Measurements from ENCODE around the gene OPCML. TPM values are rescaled to one million over a fixed set of nuclear protein-coding genes. Genes with fewer than 3 reads are reported as not detected.

The OPCML gene
- total RNA-seq, 2 experiments from 2014 or later: not detected

DNA sequence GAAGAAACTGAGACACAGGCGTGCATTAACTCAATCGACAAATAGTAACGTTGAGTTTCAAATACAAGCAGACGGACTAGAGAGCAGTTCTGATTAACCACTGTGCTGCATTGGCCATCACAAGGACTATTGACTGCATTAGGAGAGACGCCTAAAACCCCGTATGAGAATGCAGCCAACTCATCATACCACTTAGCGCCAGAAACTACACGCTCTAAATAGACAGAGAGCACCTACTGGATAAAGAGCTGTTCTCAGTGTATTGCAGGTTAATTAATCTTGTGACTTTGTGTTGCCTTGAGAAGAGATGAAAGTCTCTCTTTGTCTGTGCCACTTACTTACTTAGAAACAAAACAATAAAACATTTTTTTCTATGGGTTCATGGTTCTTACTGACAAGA lies 484.0 kb downstream of the OPCML start:
- Mint-ChIP-seq H3K27me3 (ENCODE audit: low read depth) (no peaks in the 10 kb centered on the region), H3K4me1 (ENCODE audit: low read depth) (no peaks in the 10 kb centered on the region), H3K36me3 (ENCODE audit: low read depth) (no peaks in the 10 kb centered on the region), H3K27ac (no peak overlapping the region), H3K4me3 (no peak overlapping the region), H3K9me3 (ENCODE audit: insufficient read depth) (no peaks in the 10 kb centered on the region)
- DNase-seq: no peak
- CTCF ChIA-PET: no interaction called here
- no peak for ATAC-seq
- POLR2A ChIA-PET: no interaction called here

DNA sequence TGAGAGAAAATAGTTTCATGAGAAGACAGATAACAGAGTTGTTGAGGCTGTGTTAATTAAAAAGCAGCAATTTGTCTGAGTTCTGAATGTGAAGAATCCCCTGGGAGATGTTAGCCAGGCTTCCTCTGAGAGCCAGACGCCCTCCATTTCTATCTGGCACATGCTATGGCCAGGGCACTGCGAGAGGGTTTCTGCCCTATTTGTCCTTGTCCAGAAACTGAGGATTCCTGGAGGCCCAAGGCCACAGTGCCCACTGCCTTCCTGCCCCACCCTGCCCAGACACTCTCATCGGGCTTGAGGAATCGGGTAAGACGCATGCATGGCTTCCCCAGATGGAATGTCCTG lies 484.6 kb downstream of the OPCML start:
- no peaks in the 10 kb centered on the region for H3K36me3 Mint-ChIP-seq (ENCODE audit: low read depth)
- no peaks in the 10 kb centered on the region for H3K27me3 Mint-ChIP-seq (ENCODE audit: low read depth)
- POLR2A ChIA-PET: no interaction called here
- no peak for ATAC-seq
- CTCF ChIA-PET: interaction anchor here (0.9 kb wide), 1 partner anchor 107 kb away, joined by 3 read pairs; no protein-coding TSS in a partner anchor
- no peaks in the 10 kb centered on the region for H3K9me3 Mint-ChIP-seq (ENCODE audit: insufficient read depth)
- no peak for DNase-seq
- no peak overlapping the region for H3K27ac Mint-ChIP-seq
- no peak overlapping the region for H3K4me3 Mint-ChIP-seq
- H3K4me1 Mint-ChIP-seq (ENCODE audit: low read depth): no peaks in the 10 kb centered on the region

DNA sequence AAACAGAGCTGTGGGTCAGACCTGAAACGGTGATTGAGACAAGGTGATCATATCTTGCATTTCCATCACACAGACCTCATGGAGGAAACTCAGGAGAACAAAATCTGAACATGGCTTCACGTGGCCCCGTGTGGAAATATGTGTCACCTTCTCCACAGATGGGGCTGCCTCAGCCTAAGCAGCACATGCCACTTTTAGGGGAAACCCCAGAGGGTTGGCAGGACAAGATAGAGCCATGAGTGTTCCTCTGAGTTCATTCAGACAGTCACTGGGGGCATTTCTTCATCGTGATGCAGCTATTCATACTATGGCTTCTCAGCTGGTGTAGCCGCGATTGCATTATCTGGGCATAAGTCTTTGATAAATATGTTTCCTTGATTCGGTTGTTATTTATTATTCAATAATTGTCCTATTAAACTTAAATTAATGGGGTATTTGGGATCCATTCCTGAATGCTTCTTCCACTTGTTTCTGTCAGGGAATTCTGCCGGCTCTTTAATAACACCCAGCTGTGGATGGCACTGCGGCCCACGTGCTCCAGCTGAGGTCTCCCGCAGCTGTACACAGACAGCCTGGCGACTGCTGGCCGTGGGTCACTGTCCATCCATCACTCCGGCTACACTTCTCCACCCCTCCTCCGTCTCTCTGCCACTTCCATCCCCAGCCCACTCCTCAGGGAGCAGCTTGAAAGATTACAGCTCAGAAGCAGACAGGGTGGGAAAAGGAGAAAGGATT lies 485.1 kb downstream of the OPCML start:
- ChIA-PET POLR2A (no interaction called here), CTCF (interaction anchor here (0.9 kb wide), 1 partner anchor 106 kb away, joined by 3 read pairs; no protein-coding TSS in a partner anchor)
- DNase-seq (no peak), ATAC-seq (no peak)
- Mint-ChIP-seq H3K27ac (no peak overlapping the region), H3K27me3 (ENCODE audit: low read depth) (no peaks in the 10 kb centered on the region), H3K4me3 (no peak overlapping the region), H3K4me1 (ENCODE audit: low read depth) (no peaks in the 10 kb centered on the region), H3K36me3 (ENCODE audit: low read depth) (no peaks in the 10 kb centered on the region), H3K9me3 (ENCODE audit: insufficient read depth) (no peaks in the 10 kb centered on the region)

DNA sequence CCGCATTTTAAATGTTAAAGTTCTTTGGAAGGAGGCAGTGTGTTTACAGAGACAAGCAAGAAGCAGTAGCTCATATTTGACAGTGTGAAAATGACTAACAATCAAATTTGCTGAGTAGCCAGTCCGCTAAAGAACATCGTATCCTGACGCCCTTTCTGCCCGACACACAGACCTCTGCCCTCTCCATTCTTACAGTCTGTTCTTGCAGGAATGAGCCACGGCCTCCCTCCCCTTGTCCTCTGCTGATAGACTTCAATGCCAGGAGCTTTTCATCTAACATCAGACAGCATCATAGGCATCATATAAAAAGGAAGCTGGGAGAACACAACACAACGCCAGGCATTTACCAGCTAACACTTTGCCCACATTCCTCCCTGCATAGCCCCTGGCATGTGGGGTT lies 486.0 kb downstream of the OPCML start:
- Mint-ChIP-seq H3K4me1 (ENCODE audit: low read depth) (no peaks in the 10 kb centered on the region), H3K27me3 (ENCODE audit: low read depth) (no peaks in the 10 kb centered on the region), H3K9me3 (ENCODE audit: insufficient read depth) (no peaks in the 10 kb centered on the region), H3K27ac (no peak overlapping the region), H3K4me3 (no peak overlapping the region), H3K36me3 (ENCODE audit: low read depth) (no peaks in the 10 kb centered on the region)
- DNase-seq (no peak), ATAC-seq (no peak)
- POLR2A ChIA-PET: no interaction called here
- CTCF ChIA-PET: no interaction called here

- H3K27me3 Mint-ChIP-seq (ENCODE audit: low read depth): no peaks in the 10 kb centered on the region
- no peaks in the 10 kb centered on the region for H3K36me3 Mint-ChIP-seq (ENCODE audit: low read depth)
Measured at GRCh38 chr11:133041928-133042882, 490.1 kb downstream of the OPCML start.

DNA sequence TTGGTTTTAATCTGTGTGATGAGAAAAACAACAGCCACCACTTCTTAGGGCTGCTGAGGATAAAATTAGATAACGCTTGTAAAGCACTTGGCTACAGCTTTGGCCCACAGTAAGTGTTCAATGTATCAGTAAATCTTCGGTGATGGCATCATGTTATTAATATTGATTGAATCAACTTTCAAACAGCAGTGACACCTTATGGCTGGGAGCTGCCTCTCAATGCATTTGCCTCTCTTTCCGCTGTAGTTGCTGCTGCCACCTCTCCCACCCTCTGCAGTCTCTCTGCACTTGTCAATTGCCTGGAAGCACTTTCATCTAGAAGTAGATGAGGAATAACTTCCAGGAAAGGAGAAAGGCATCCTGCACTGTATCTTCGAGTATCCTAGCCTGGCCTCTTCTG lies 491.1 kb downstream of the OPCML start:
- ChIA-PET CTCF (no interaction called here), POLR2A (no interaction called here)
- no peaks in the 10 kb centered on the region for H3K4me1 Mint-ChIP-seq (ENCODE audit: low read depth)
- DNase-seq (no peak), ATAC-seq (no peak)
- H3K36me3 Mint-ChIP-seq (ENCODE audit: low read depth): no peaks in the 10 kb centered on the region
- no peaks in the 10 kb centered on the region for H3K9me3 Mint-ChIP-seq (ENCODE audit: insufficient read depth)
- no peak overlapping the region for H3K27ac Mint-ChIP-seq
- no peak overlapping the region for H3K4me3 Mint-ChIP-seq
- H3K27me3 Mint-ChIP-seq (ENCODE audit: low read depth): no peaks in the 10 kb centered on the region

More at GRCh38 chr11:133041928-133042882, 490.1 kb downstream of the OPCML start:
- POLR2A ChIA-PET: no interaction called here
- CTCF ChIA-PET: no interaction called here
- no peak overlapping the region for H3K27ac Mint-ChIP-seq
- no peak for ATAC-seq
- H3K9me3 Mint-ChIP-seq (ENCODE audit: insufficient read depth): no peaks in the 10 kb centered on the region
- H3K4me1 Mint-ChIP-seq (ENCODE audit: low read depth): no peaks in the 10 kb centered on the region
- H3K4me3 Mint-ChIP-seq: no peak overlapping the region
- DNase-seq: no peak

DNA sequence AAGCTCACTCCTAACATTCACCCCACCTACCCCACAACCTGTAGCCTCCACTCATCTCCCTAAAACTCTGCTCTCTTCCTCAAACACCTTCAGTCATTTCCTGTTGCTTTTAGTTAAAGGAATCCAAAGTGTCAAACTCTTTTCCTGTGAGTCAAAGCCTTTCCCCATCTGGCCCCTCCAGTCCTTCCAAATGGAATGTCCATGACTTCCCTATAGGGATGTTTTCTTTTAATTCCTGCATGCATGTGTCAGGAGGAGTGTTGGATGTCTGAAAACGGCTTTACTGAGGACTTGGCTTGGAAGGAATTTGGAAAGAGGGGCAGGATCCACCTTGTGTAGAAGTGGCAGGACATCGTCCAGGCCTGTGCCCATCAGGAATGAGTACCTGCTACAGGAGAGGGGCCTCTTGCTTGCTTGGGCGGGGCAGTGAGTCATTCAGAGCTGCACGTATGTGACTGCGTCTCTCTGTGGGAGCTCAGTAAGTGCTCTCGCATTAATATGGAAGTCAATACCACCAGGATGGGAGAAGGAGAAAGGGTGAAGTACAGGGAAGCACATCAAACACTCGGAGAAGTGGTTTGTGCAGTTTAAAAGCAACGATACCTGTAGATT lies 491.9 kb downstream of the OPCML start:
- no peaks in the 10 kb centered on the region for H3K4me1 Mint-ChIP-seq (ENCODE audit: low read depth)
- H3K36me3 Mint-ChIP-seq (ENCODE audit: low read depth): no peaks in the 10 kb centered on the region
- no peak overlapping the region for H3K4me3 Mint-ChIP-seq
- ChIA-PET POLR2A (no interaction called here), CTCF (no interaction called here)
- H3K27me3 Mint-ChIP-seq (ENCODE audit: low read depth): no peaks in the 10 kb centered on the region
- no peaks in the 10 kb centered on the region for H3K9me3 Mint-ChIP-seq (ENCODE audit: insufficient read depth)
- H3K27ac Mint-ChIP-seq: no peak overlapping the region
- no peak for ATAC-seq
- no peak for DNase-seq

DNA sequence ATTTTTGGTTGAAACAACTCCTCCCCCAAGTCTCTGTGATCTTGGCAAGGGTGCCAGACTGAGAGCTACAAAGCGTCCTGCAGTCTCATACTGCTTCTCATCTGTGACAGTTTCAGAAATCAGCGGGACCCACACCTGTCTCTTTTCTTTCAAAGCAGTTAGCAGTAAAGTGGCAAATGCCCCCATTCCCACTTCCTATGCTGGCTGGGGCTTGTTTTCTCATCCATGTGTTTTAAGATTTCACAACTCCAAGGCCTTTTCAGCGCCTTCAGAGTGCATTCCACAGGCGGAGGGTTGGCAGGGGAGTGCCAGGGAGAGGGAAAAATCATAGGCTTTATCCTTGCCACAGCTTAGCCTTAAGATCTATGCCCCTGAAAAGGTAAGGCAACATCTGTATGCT lies 493.5 kb downstream of the OPCML start:
- no peaks in the 10 kb centered on the region for H3K27me3 Mint-ChIP-seq (ENCODE audit: low read depth)
- CTCF ChIA-PET: no interaction called here
- ATAC-seq (no peak), DNase-seq (no peak)
- no peaks in the 10 kb centered on the region for H3K9me3 Mint-ChIP-seq (ENCODE audit: insufficient read depth)
- no peaks in the 10 kb centered on the region for H3K4me1 Mint-ChIP-seq (ENCODE audit: low read depth)
- no peak overlapping the region for H3K27ac Mint-ChIP-seq
- POLR2A ChIA-PET: no interaction called here
- H3K36me3 Mint-ChIP-seq (ENCODE audit: low read depth): no peaks in the 10 kb centered on the region
- no peak overlapping the region for H3K4me3 Mint-ChIP-seq

DNA sequence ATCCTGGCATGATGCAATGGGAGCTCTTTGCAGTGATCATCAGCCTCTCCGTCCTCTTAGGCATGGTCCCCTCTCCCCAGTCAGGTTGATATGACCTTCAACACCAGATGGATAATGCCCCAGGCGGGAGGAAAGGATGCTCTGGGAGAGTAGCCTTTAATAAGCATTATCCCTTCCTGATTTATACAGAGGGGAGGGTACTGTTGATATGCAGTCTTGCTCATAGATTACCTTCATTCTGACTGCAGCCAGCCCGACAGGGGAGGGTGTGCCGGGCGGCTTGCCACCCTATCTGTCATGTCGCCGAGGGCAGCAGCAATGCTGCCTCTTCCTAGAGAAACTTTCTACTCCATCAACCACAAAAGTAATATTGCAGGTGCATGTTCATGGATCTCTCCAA lies 497.4 kb downstream of the OPCML start:
- Mint-ChIP-seq H3K4me1 (ENCODE audit: low read depth) (no peaks in the 10 kb centered on the region), H3K27me3 (ENCODE audit: low read depth) (no peaks in the 10 kb centered on the region), H3K4me3 (no peak overlapping the region), H3K9me3 (ENCODE audit: insufficient read depth) (no peaks in the 10 kb centered on the region), H3K27ac (no peak overlapping the region), H3K36me3 (ENCODE audit: low read depth) (no peaks in the 10 kb centered on the region)
- ChIA-PET POLR2A (no interaction called here), CTCF (no interaction called here)
- DNase-seq: no peak
- no peak for ATAC-seq

- no peak overlapping the region for H3K4me3 Mint-ChIP-seq
- no peak for ATAC-seq
- ChIA-PET CTCF (no interaction called here), POLR2A (no interaction called here)
- no peak for DNase-seq
- H3K4me1 Mint-ChIP-seq (ENCODE audit: low read depth): no peaks in the 10 kb centered on the region
- no peaks in the 10 kb centered on the region for H3K27me3 Mint-ChIP-seq (ENCODE audit: low read depth)
- H3K36me3 Mint-ChIP-seq (ENCODE audit: low read depth): no peaks in the 10 kb centered on the region
- H3K27ac Mint-ChIP-seq: no peak overlapping the region
- H3K9me3 Mint-ChIP-seq (ENCODE audit: insufficient read depth): no peaks in the 10 kb centered on the region
Measured at GRCh38 chr11:133029107-133029506, 503.2 kb downstream of the OPCML start.

GRCh38 chr11:133026952-133027351 lies 505.3 kb downstream of the OPCML start:
- ChIA-PET POLR2A (no interaction called here), CTCF (no interaction called here)
- no peaks in the 10 kb centered on the region for H3K4me1 Mint-ChIP-seq (ENCODE audit: low read depth)
- no peaks in the 10 kb centered on the region for H3K9me3 Mint-ChIP-seq (ENCODE audit: insufficient read depth)
- H3K27me3 Mint-ChIP-seq (ENCODE audit: low read depth): no peaks in the 10 kb centered on the region
- no peak for ATAC-seq
- DNase-seq: no peak
- no peak overlapping the region for H3K4me3 Mint-ChIP-seq
- no peaks in the 10 kb centered on the region for H3K36me3 Mint-ChIP-seq (ENCODE audit: low read depth)
- H3K27ac Mint-ChIP-seq: no peak overlapping the region

- no peaks in the 10 kb centered on the region for H3K27me3 Mint-ChIP-seq (ENCODE audit: low read depth)
- H3K36me3 Mint-ChIP-seq (ENCODE audit: low read depth): no peaks in the 10 kb centered on the region
- POLR2A ChIA-PET: no interaction called here
- H3K27ac Mint-ChIP-seq: no peak overlapping the region
- no peak for DNase-seq
- H3K9me3 Mint-ChIP-seq (ENCODE audit: insufficient read depth): no peaks in the 10 kb centered on the region
- CTCF ChIA-PET: no interaction called here
- ATAC-seq: no peak
- no peak overlapping the region for H3K4me3 Mint-ChIP-seq
- no peaks in the 10 kb centered on the region for H3K4me1 Mint-ChIP-seq (ENCODE audit: low read depth)
Measured at GRCh38 chr11:133024301-133024700, 508.0 kb downstream of the OPCML start.

All from activated CD8-positive, alpha-beta T cell treated with anti-CD3 and anti-CD28 coated beads, Interleukin-2, amount 10 ng/mL, durations not matched to agents 7 days and 5 days (primary cell).